Sigmoid colon (tissue), 4 donors: ENCODE results near the gene GMDS.

ENCODE experiments used
- EP300 ChIP-seq, 4 donors: sonication (generic); formaldehyde crosslinking; IDR thresholded peaks; one replicate each; pipeline ENCODE4 v1.6.1; 2017; ENCODE audit warnings: antibody characterized with exemption in 4 of 4
- POLR2A ChIP-seq, 2 donors: fragments of 450-650 bp; IDR thresholded peaks; one replicate each; pipeline ENCODE4 v1.6.1; 2016; ENCODE audit warnings: antibody characterized with exemption in 2 of 2, mild to moderate bottlenecking in 2 of 2, moderate library complexity in 2 of 2
- POLR2AphosphoS5 ChIP-seq, 4 donors: sonication (generic); formaldehyde crosslinking; IDR thresholded peaks; one replicate each; pipeline ENCODE4 v1.6.1; 2017; ENCODE audit warnings: antibody characterized with exemption in 4 of 4
- TF ChIP-seq, protein P1 (sequence below), 4 experiments: fragments of 450-650 bp in 3 of 4; fragments of 200-600 bp in 1 of 4; IDR thresholded peaks; one replicate each; pipeline ENCODE4 v1.5.1; 2016 to 2019; ENCODE audit warnings: antibody characterized with exemption in 4 of 4, mild to moderate bottlenecking in 3 of 4, moderate library complexity in 2 of 4

DNA sequence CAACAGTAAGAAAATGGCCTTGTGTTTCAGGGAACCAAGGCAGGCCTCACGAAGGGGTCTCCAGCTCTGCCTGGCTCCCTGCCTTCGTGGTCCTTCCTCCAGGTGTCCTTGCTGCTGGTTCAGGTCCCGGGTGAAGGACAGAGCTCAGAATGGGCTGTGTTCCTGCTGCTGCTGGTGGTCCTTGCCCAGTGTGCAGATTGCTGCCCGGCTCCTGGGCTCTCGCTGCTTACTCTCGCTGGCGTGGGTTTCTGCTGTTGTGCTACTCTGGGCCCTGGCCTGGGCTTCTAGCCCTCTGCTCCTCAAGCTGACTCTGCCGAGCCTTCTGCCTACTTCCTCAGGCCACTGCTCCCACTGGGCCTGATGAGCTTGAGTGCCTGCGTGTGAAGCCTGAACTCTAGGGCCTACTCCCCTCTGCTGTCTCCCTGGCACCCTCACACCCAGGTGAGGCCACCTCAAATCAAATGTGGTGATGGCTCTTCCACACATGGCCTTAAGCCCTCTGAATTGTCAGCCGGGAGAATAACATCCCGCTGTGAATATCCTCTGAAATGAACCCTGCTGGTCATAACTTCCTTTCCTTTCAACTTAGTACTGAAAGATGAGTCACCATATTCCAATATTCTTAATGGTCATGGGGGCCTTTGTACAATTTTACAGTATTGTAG lies 464.1 kb downstream of the GMDS start:
- TF ChIP-seq, protein P1, sequence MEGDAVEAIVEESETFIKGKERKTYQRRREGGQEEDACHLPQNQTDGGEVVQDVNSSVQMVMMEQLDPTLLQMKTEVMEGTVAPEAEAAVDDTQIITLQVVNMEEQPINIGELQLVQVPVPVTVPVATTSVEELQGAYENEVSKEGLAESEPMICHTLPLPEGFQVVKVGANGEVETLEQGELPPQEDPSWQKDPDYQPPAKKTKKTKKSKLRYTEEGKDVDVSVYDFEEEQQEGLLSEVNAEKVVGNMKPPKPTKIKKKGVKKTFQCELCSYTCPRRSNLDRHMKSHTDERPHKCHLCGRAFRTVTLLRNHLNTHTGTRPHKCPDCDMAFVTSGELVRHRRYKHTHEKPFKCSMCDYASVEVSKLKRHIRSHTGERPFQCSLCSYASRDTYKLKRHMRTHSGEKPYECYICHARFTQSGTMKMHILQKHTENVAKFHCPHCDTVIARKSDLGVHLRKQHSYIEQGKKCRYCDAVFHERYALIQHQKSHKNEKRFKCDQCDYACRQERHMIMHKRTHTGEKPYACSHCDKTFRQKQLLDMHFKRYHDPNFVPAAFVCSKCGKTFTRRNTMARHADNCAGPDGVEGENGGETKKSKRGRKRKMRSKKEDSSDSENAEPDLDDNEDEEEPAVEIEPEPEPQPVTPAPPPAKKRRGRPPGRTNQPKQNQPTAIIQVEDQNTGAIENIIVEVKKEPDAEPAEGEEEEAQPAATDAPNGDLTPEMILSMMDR (IDR thresholded peaks at IDR 0.05): no peak
- TF ChIP-seq POLR2AphosphoS5 (IDR thresholded peaks at IDR 0.05): no peak
- TF ChIP-seq POLR2A (IDR thresholded peaks at IDR 0.05): no peak
- no peak for TF ChIP-seq EP300 (IDR thresholded peaks at IDR 0.05)
